Psoas muscle (tissue), 8 donors: ENCODE measurements around the gene PITHD1. TPM values are rescaled to one million over a fixed set of nuclear protein-coding genes. Genes with fewer than 3 reads are reported as not detected.

Source experiments
- ATAC-seq, 4 donors: fragments of 200-7000 bp; cut with Tn5 transposase; one replicate each; pipeline ENCODE4 v1.9.1; 2020; ENCODE audit warnings: moderate library complexity in 3 of 4, mild to moderate bottlenecking in 2 of 4
- DNase-seq, 2 donors: peaks; one replicate each; pipeline ENCODE4 v3.0.0-alpha.2; 2020
- H3K27ac ChIP-seq: fragments of 200-600 bp; one replicate; pipeline ENCODE4 v1.8.0; 2022
- H3K27me3 ChIP-seq, 3 donors: fragments of 200-600 bp in 1 of 3; one replicate each; pipeline versions ENCODE4 v1.6.1 to v1.8.0; 2013 to 2022; ENCODE audit warnings: low read length in 2 of 3, mild to moderate bottlenecking in 2 of 3, moderate library complexity in 1 of 3; ENCODE audit not compliant: insufficient read depth in 3 of 3
- H3K36me3 ChIP-seq, 2 donors: fragments of 200-600 bp in 1 of 2; one replicate each; pipeline versions ENCODE4 v1.6.1 to v1.8.0; 2013 to 2022; ENCODE audit warnings: low read depth in 1 of 2, mild to moderate bottlenecking in 1 of 2, moderate library complexity in 1 of 2; ENCODE audit not compliant: insufficient read depth in 1 of 2
- H3K4me1 ChIP-seq: fragments of 200-600 bp; one replicate; pipeline ENCODE4 v1.8.0; 2022
- H3K4me3 ChIP-seq: fragments of 200-600 bp; one replicate; pipeline ENCODE4 v1.8.0; 2022; ENCODE audit warnings: mild to moderate bottlenecking
- H3K9me3 ChIP-seq: fragments of 200-600 bp; one replicate; pipeline ENCODE4 v1.8.0; 2022
- CTCF ChIP-seq: fragments of 200-600 bp; IDR thresholded peaks from one replicate; pipeline ENCODE4 v1.8.0; 2022; ENCODE audit warnings: antibody characterized with exemption
- WGBS, 3 donors: extraction: QIAGEN DNeasy Blood & Tissue Kit; methylation state at CpG; one replicate each; pipeline versions ENCODE4 v1.1.6 to v1.1.7; 2013; 5-methylcytosine and 5-hydroxymethylcytosine counted together
- intact Hi-C, 2 donors: fragments of 100-400 bp; cut with DNase I; formaldehyde crosslinking; loops; one replicate each; pipeline versions ENCODE4 v1.11.0 to v1.14.2; 2022
- polyA plus RNA-seq, 3 donors: library from polyadenylated mRNA; stranded (reverse); fragments of 200-250 nt; gene quantifications; one replicate each; pipeline ENCODE4 v1.2.3, GENCODE V29; 2013
- total RNA-seq, 4 donors: library from RNA; stranded (reverse); fragmentation: NEBNext Ultra II Directional in 2 of 4; extraction: Animal tissue kit (Norgen Biotek cat#: 25700) in 2 of 4; gene quantifications; one replicate each; pipeline versions ENCODE4 v1.2.1 to v1.2.4, GENCODE V29; 2021 to 2023
- donor health status: healthy with polysubstance abuse.
- donor health status: DM: no; HTN: no; CAD: no; lungs with moderate emphysema.
- donor health status: Bipolar disorder and iron deficiency.
- donor health status: healthy.
- donor health status: DM: yes; HTN: yes; CAD: no.
- donor health status: DM: no; HTN: no; CAD: no.
- donor health status: DM: no; HTN: no; CAD: no.
- donor health status: DM: yes; HTN: yes; CAD: no.

Gene PITHD1
- total and polyA plus RNA-seq, 7 donors = 45.2 to 162 (median 67.5) TPM

GRCh38 chr1:23790696-23791515 lies 12.7 kb downstream of the PITHD1 start, which contains the start of gene LYPLA2:
TSS of gene LYPLA2 (plus strand) at chr1:23791145. CDS start at chr1:23792683, 1,538 bp downstream.
- H3K36me3 ChIP-seq = peaks cover 4 to 44% of the 10 kb centered on the region in 2 donors
- no peaks in the 10 kb centered on the region for H3K9me3 ChIP-seq
- H3K27ac ChIP-seq = peak within 1 kb of the TSS; percentile 71
- no peaks in the 10 kb centered on the region for H3K27me3 ChIP-seq
- intact Hi-C loops = no loop called here
- no peak for TF ChIP-seq CTCF
- DNase-seq = peak; percentile 95 to 97
- peaks cover 21% of the 10 kb centered on the region for H3K4me1 ChIP-seq
- WGBS, 3 donors = 1% methylated on average over 44 to 47 of the region's 47 CpGs
- ATAC-seq = peak; percentile 89 to 95 (median 91)
- H3K4me3 ChIP-seq = peak within 1 kb of the TSS; percentile 89

- no peaks in the 10 kb centered on the region for H3K27me3 ChIP-seq
- 1 to 2% (median 2%) methylated on average over 14 to 15 of the region's 15 CpGs for WGBS, 3 donors
- peak overlapping the region; percentile 89 for H3K4me3 ChIP-seq
- H3K4me1 ChIP-seq = peaks cover 21% of the 10 kb centered on the region
- H3K36me3 ChIP-seq = peaks cover 0 to 40% of the 10 kb centered on the region in 2 donors
- no peaks in the 10 kb centered on the region for H3K9me3 ChIP-seq
- TF ChIP-seq CTCF = no peak
- peak in 1 of 2 donors; percentile 56 for DNase-seq
- intact Hi-C loops = no loop called here
- H3K27ac ChIP-seq = peak overlapping the region; percentile 71
- peak in 3 of 4 donors; percentile 7 to 31 (median 15) for ATAC-seq
These were observed 13.4 kb downstream of the PITHD1 start for GRCh38 chr1:23791516-23792047.

- no peak for TF ChIP-seq CTCF
- no peaks in the 10 kb centered on the region for H3K9me3 ChIP-seq
- H3K27ac ChIP-seq = peak overlapping the region; percentile 71
- DNase-seq = peak in 1 of 2 donors; percentile 58
- WGBS, 3 donors = 56 to 68% (median 60%) methylated on average over 16 to 19 of the region's 19 CpGs
- no peak for ATAC-seq
- peaks cover 21% of the 10 kb centered on the region for H3K4me1 ChIP-seq
- peak overlapping the region; percentile 89 for H3K4me3 ChIP-seq
- no peaks in the 10 kb centered on the region for H3K27me3 ChIP-seq
- peaks cover 0 to 34% of the 10 kb centered on the region in 2 donors for H3K36me3 ChIP-seq
- intact Hi-C loops = no loop called here
These were observed 14.1 kb downstream of the PITHD1 start for GRCh38 chr1:23792151-23792945.

GRCh38 chr1:23793018-23793781 lies 15.0 kb downstream of the PITHD1 start:
- Histone ChIP-seq H3K9me3 (no peaks in the 10 kb centered on the region), H3K4me3 (no peak overlapping the region), H3K4me1 (peaks cover 21% of the 10 kb centered on the region), H3K27ac (peak overlapping the region; percentile 9), H3K27me3 (no peaks in the 10 kb centered on the region), H3K36me3 (peaks cover 0 to 34% of the 10 kb centered on the region in 2 donors)
- ATAC-seq (peak in 2 of 4 donors; percentile 18 to 22), DNase-seq (peak in 1 of 2 donors; percentile 62)
- 48 to 73% (median 50%) methylated on average over 16 of the region's 16 CpGs for WGBS, 3 donors
- no peak for TF ChIP-seq CTCF
- intact Hi-C loops = no loop called here
